Stimulated activated CD4-positive, alpha-beta T cell treated with anti-CD3 and anti-CD28 coated beads, Interleukin-4, amount 100 ng/mL, for 48 hours (primary cell): ENCODE measurements around the gene TLK1.

Experiments used
- DNase-seq, 2 donors: peaks; one replicate each; pipeline ENCODE4 v3.0.0-alpha.2; 2020; ENCODE audit warnings: low read depth in 2 of 2

Gene TLK1

GRCh38 chr2:171004363-171004762 is 156.3 kb downstream of the TLK1 start:
- DNase-seq, result no peak

GRCh38 chr2:170999654-171000053 is 161.0 kb downstream of the TLK1 start:
- DNase-seq, result no peak

GRCh38 chr2:170997893-170998597 is 162.6 kb downstream of the TLK1 start:
- DNase-seq, result no peak

- DNase-seq, result no peak
These were observed 164.4 kb downstream of the TLK1 start for GRCh38 chr2:170996316-170996715.

- DNase-seq, result no peak
These were observed 169.1 kb downstream of the TLK1 start for GRCh38 chr2:170991398-170992182.

- no peak for DNase-seq
These were observed 174.0 kb downstream of the TLK1 start for GRCh38 chr2:170986566-170987258.

GRCh38 chr2:170985407-170985806 is 175.3 kb downstream of the TLK1 start:
- no peak for DNase-seq

GRCh38 chr2:170984079-170984478 is 176.6 kb downstream of the TLK1 start:
- DNase-seq, result no peak

- DNase-seq, result no peak
These were observed 184.8 kb downstream of the TLK1 start for GRCh38 chr2:170975943-170976270.

GRCh38 chr2:170975127-170975942 is 185.4 kb downstream of the TLK1 start:
- no peak for DNase-seq

GRCh38 chr2:170974304-170974993 is 186.2 kb downstream of the TLK1 start:
- DNase-seq, result no peak

GRCh38 chr2:170973492-170974303 is 187.0 kb downstream of the TLK1 start:
- DNase-seq, result peak; percentile 85 to 86

GRCh38 chr2:170973225-170973491 is 187.5 kb downstream of the TLK1 start:
- no peak for DNase-seq

GRCh38 chr2:170972296-170973224 is 188.1 kb downstream of the TLK1 start:
- DNase-seq, result no peak

GRCh38 chr2:170971071-170971470 is 189.6 kb downstream of the TLK1 start:
- no peak for DNase-seq

- no peak for DNase-seq
These were observed 190.7 kb downstream of the TLK1 start for GRCh38 chr2:170969872-170970496.

- no peak for DNase-seq
These were observed 191.7 kb downstream of the TLK1 start for GRCh38 chr2:170969030-170969429.

GRCh38 chr2:170968205-170969003 is 192.3 kb downstream of the TLK1 start:
- DNase-seq, result no peak
